H1 (cell line): Measurements from ENCODE around the gene SAT1. TPM values are rescaled to one million over a fixed set of nuclear protein-coding genes. Genes with fewer than 3 reads are reported as not detected.

Experiments used
- CTCF ChIA-PET: fragments of 300-600 bp; sonication (Branson Sonifier 250); formaldehyde crosslinking; loops from one replicate; lab custom pipeline; 2021; ENCODE audit not compliant: partially characterized antibody; lab: Charles Lee
- POLR2A ChIA-PET: fragments of 300-600 bp; sonication (Branson Sonifier 250); formaldehyde crosslinking; loops from one replicate; lab custom pipeline; 2021; ENCODE audit warnings: inconsistent platforms; ENCODE audit not compliant: partially characterized antibody; lab: Charles Lee
- DNase-seq, 2 experiments: peaks; one replicate each; pipeline versions ENCODE4 v3.0.0 to v3.0.0-alpha.2; 2010 to 2022; ENCODE audit warnings: low spot score in 2 of 2, low read depth in 1 of 2, mixed read lengths in 1 of 2
- FAIRE-seq: peaks from 2 replicates; lab custom pipeline; 2011; peaks lifted over from hg19 to GRCh38; lab: Jason Lieb, UNC
- H2AFZ ChIP-seq: 2 replicates; pipeline ENCODE4 v1.8.1; 2012; ENCODE audit warnings: low read length, inconsistent platforms
- H2AK5ac ChIP-seq: 2 replicates; pipeline ENCODE4 v1.6.1; 2013; ENCODE audit warnings: low read depth, low read length
- H2BK120ac ChIP-seq: replicated peaks from 2 replicates; pipeline ENCODE3; 2013; ENCODE audit warnings: low read depth, low read length, inconsistent platforms
- H2BK12ac ChIP-seq: 2 replicates; pipeline ENCODE4 v1.6.1; 2013; ENCODE audit warnings: low read depth, low read length
- H2BK15ac ChIP-seq: 2 replicates; pipeline ENCODE4 v1.6.1; 2013; ENCODE audit warnings: low read length
- H2BK20ac ChIP-seq: 2 replicates; pipeline ENCODE4 v1.6.1; 2013; ENCODE audit warnings: low read length
- H2BK5ac ChIP-seq: 2 replicates; pipeline ENCODE4 v1.6.1; 2013; ENCODE audit warnings: low read depth, low read length
- H3K14ac ChIP-seq: 2 replicates; pipeline ENCODE4 v1.6.1; 2013; ENCODE audit warnings: inconsistent platforms; ENCODE audit not compliant: insufficient read length
- H3K18ac ChIP-seq: 2 replicates; pipeline ENCODE4 v1.6.1; 2013; ENCODE audit warnings: low read length; ENCODE audit errors: extremely low read depth
- H3K23ac ChIP-seq: 2 replicates; pipeline ENCODE4 v1.6.1; 2013; ENCODE audit warnings: inconsistent platforms; ENCODE audit not compliant: insufficient read length
- H3K23me2 ChIP-seq: 2 replicates; pipeline ENCODE4 v1.6.1; 2013; ENCODE audit warnings: low read depth, low read length
- H3K27ac ChIP-seq: 2 replicates; pipeline ENCODE4 v1.6.1; 2011; ENCODE audit warnings: low read depth, low read length, inconsistent platforms
- H3K27me3 ChIP-seq, 4 experiments: replicated peaks in 1 of 4; 1 replicate in 1 of 4; 2 replicates in 3 of 4; pipeline versions ENCODE4 v1.6.1 to v1.8.1; 2011 to 2013; ENCODE audit warnings: low read length in 3 of 4, mild to moderate bottlenecking in 3 of 4, inconsistent platforms in 2 of 4, mixed read lengths in 2 of 4, moderate library complexity in 1 of 4; ENCODE audit not compliant: control insufficient read depth in 3 of 4, insufficient read depth in 3 of 4; ENCODE audit errors: extremely low read depth in 1 of 4
- H3K36me3 ChIP-seq, 4 experiments: 2 replicates each; pipeline versions ENCODE4 v1.6.1 to v1.8.1; 2011 to 2013; ENCODE audit warnings: mild to moderate bottlenecking in 4 of 4, low read length in 3 of 4, moderate library complexity in 2 of 4, control low read depth in 1 of 4, inconsistent platforms in 1 of 4; ENCODE audit not compliant: insufficient read depth in 4 of 4, control insufficient read depth in 2 of 4
- H3K4ac ChIP-seq: replicated peaks from 2 replicates; pipeline ENCODE3; 2013; ENCODE audit warnings: low read length, low read depth, mixed read lengths, inconsistent platforms; ENCODE audit not compliant: insufficient read length
- H3K4me1 ChIP-seq, 4 experiments: replicated peaks in 1 of 4; 1 replicate in 1 of 4; 2 replicates in 3 of 4; pipeline versions ENCODE4 v1.6.1 to v1.8.1; 2011 to 2013; ENCODE audit warnings: low read length in 3 of 4, inconsistent platforms in 2 of 4, mixed read lengths in 1 of 4; ENCODE audit not compliant: insufficient read depth in 4 of 4, control insufficient read depth in 3 of 4
- H3K4me2 ChIP-seq, 2 experiments: 2 replicates each; pipeline versions ENCODE4 v1.6.1 to v1.8.1; 2011 to 2013; ENCODE audit warnings: low read depth in 2 of 2, low read length in 2 of 2, control low read depth in 1 of 2, inconsistent platforms in 1 of 2, mild to moderate bottlenecking in 1 of 2; ENCODE audit not compliant: insufficient read depth in 1 of 2
- H3K4me3 ChIP-seq, 4 experiments: fragments of 200-600, 300-600 bp in 1 of 4; sonication (generic), shearing (Covaris generic), sonication (Bioruptor Twin) in 1 of 4; 2 replicates each; pipeline versions ENCODE4 v1.5.1 to v1.8.1; 2011 to 2016; ENCODE audit warnings: low read length in 4 of 4, low read depth in 3 of 4, control low read depth in 2 of 4, inconsistent platforms in 2 of 4, mild to moderate bottlenecking in 2 of 4, mixed read lengths in 1 of 4, moderate library complexity in 1 of 4; ENCODE audit not compliant: insufficient read depth in 2 of 4; ENCODE audit errors: extremely low read depth in 1 of 4
- H3K56ac ChIP-seq: replicated peaks from 2 replicates; pipeline ENCODE3; 2013; ENCODE audit warnings: low read depth, mild to moderate bottlenecking, mixed read lengths, low read length, inconsistent platforms; ENCODE audit not compliant: insufficient read length
- H3K79me1 ChIP-seq: 2 replicates; pipeline ENCODE4 v1.6.1; 2013; ENCODE audit warnings: low read depth, low read length, control low read depth
- H3K79me2 ChIP-seq, 2 experiments: 2 replicates each; pipeline versions ENCODE4 v1.6.1 to v1.8.1; 2012 to 2013; ENCODE audit warnings: low read length in 2 of 2, mild to moderate bottlenecking in 2 of 2, inconsistent platforms in 1 of 2; ENCODE audit not compliant: insufficient read depth in 2 of 2, control insufficient read depth in 1 of 2
- H3K9ac ChIP-seq, 4 experiments: replicated peaks in 1 of 4; 1 replicate in 1 of 4; 2 replicates in 3 of 4; pipeline versions ENCODE4 v1.6.1 to v1.8.1; 2011 to 2013; ENCODE audit warnings: low read depth in 3 of 4, low read length in 3 of 4, control low read depth in 2 of 4, mild to moderate bottlenecking in 2 of 4, moderate library complexity in 2 of 4, inconsistent platforms in 1 of 4; ENCODE audit errors: extremely low read depth in 1 of 4
- H3K9me3 ChIP-seq, 2 experiments: 2 replicates each; pipeline versions ENCODE4 v1.6.1 to v1.8.1; 2012 to 2013; ENCODE audit warnings: mild to moderate bottlenecking in 2 of 2, moderate library complexity in 2 of 2, control low read depth in 1 of 2, inconsistent platforms in 1 of 2, low read depth in 1 of 2, low read length in 1 of 2, mixed read lengths in 1 of 2; ENCODE audit not compliant: insufficient read depth in 2 of 2
- H4K20me1 ChIP-seq, 2 experiments: replicated peaks in 1 of 2; 2 replicates each; pipeline versions ENCODE3 to v1.8.1; 2011 to 2013; ENCODE audit warnings: inconsistent platforms in 2 of 2, low read length in 2 of 2, mild to moderate bottlenecking in 1 of 2; ENCODE audit not compliant: insufficient read depth in 2 of 2, control insufficient read depth in 1 of 2
- H4K5ac ChIP-seq: 2 replicates; pipeline ENCODE4 v1.6.1; 2013; ENCODE audit warnings: low read length, low read depth, mixed read lengths, inconsistent platforms; ENCODE audit not compliant: insufficient read length
- H4K8ac ChIP-seq: 2 replicates; pipeline ENCODE4 v1.8.0; 2013; ENCODE audit warnings: mild to moderate bottlenecking, moderate library complexity, low read length, inconsistent platforms; ENCODE audit not compliant: insufficient read depth; ENCODE audit errors: extremely low read depth
- H4K91ac ChIP-seq: replicated peaks from 2 replicates; pipeline ENCODE3; 2013; ENCODE audit warnings: low read length, mixed read lengths, inconsistent platforms; ENCODE audit not compliant: insufficient read length
- ASH2L ChIP-seq: fragments of 200-600, 300-600 bp; sonication (generic); IDR thresholded peaks from one replicate; pipeline ENCODE4 v1.7.1; 2017; ENCODE audit warnings: low read length
- HDAC2 ChIP-seq, 2 experiments: fragments of 300-600 bp in 1 of 2; sonication (generic) in 1 of 2; IDR thresholded peaks; 2 replicates each; pipeline ENCODE4 v1.6.1; 2011 to 2012; ENCODE audit warnings: low read depth in 2 of 2, low read length in 2 of 2, mild to moderate bottlenecking in 2 of 2, moderate library complexity in 2 of 2, borderline replicate concordance in 1 of 2, inconsistent platforms in 1 of 2
- HDAC6 ChIP-seq: IDR thresholded peaks from one replicate; pipeline ENCODE4 v1.7.1; 2012; ENCODE audit warnings: low read depth, mild to moderate bottlenecking, inconsistent platforms, low read length, moderate library complexity
- WGBS, 2 experiments: shearing (Covaris generic) in 1 of 2; methylation state at CpG; one replicate each; pipeline versions ENCODE4 v1.1.6 to v1.1.7; 2013 to 2015; ENCODE audit warnings: low lambda C conversion rate in 2 of 2, mixed read lengths in 2 of 2, inconsistent platforms in 1 of 2, low coverage in 1 of 2, missing lambda C conversion rate in 1 of 2; ENCODE audit not compliant: insufficient replicate concordance in 2 of 2, insufficient coverage in 1 of 2, insufficient read length in 1 of 2; ENCODE audit errors: extremely low coverage in 1 of 2, missing lambda C conversion rate in 1 of 2; 5-methylcytosine and 5-hydroxymethylcytosine counted together
- polyA plus RNA-seq, 7 experiments: library from polyadenylated mRNA; depleted of rRNA in 3 of 7; stranded (reverse) in 5 of 7; unstranded in 2 of 7; fragments of >200 nt in 5 of 7; fragments of 200-250 nt in 2 of 7; gene quantifications; 1 replicate in 5 of 7; 2 replicates in 1 of 7; 4 replicates in 1 of 7; pipeline versions ENCODE4 v1.2.1 to v1.2.3, GENCODE V29; 2011 to 2013; ENCODE audit warnings: missing spikeins in 2 of 7, mixed read lengths in 2 of 7
- total RNA-seq: library from RNA; stranded (reverse); fragmentation: NEBNext Ultra II Directional; extraction: Animal tissue kit (Norgen Biotek cat#: 25700); gene quantifications from 2 replicates; pipeline ENCODE4 v1.2.1, GENCODE V29; 2021
- TF ChIP-seq, protein P1 (sequence below), 3 experiments: IDR thresholded peaks; 1 replicate in 2 of 3; 2 replicates in 1 of 3; pipeline versions ENCODE4 v1.5.1 to v1.6.1; 2011; ENCODE audit warnings: low read length in 3 of 3, mild to moderate bottlenecking in 3 of 3, inconsistent platforms in 2 of 3, low read depth in 1 of 3, moderate library complexity in 1 of 3; ENCODE audit not compliant: insufficient read depth in 1 of 3; ENCODE audit errors: control extremely low read depth in 1 of 3
- TF ChIP-seq, protein P2 (sequence below): IDR thresholded peaks from 2 replicates; pipeline ENCODE4 v1.6.1; 2011; ENCODE audit warnings: low read length, improper control_type of control experiment

Gene SAT1
- total and polyA plus RNA-seq, 2 of the 8 experiments (the other 6 are each of a cell fraction or from before 2014, with no cell fraction given), result 29.2 to 36.8 TPM

DNA sequence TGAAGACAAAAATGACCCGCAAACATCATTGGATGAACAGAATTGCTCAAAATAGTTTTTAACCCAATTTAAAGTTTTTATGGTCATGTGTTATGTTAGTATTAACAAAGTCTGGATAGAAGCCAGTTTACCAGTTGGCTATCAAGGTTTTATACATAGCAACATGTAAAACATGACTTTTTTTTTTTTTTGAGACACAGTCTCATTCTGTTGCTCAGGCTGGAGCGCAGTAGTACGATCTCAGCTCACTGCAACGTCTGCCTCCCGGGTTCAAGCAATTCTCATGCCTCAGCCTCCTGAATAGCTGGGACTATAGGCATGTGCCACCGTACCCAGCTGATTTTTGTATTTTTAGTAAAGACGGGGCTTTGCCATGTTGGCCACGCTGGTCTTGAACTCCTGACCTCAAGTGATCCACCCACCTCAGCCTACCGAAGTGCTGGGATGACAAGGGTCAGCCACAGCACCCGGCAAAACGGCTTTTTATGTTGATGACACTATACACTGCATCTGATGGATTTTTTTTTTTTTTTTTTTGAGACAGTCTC is 3.4 kb downstream of the SAT1 start:
- Histone ChIP-seq H2BK15ac (no peak overlapping the region), H3K14ac (no peak overlapping the region), H3K9ac (no peak overlapping the region), H3K27ac (no peak overlapping the region), H3K36me3 (peaks cover 0 to 8% (median 0%) of the 10 kb centered on the region in 4 experiments; a peak in 1 of 8 replicates), H3K4ac (no peak overlapping the region), H4K20me1 (no peaks in the 10 kb centered on the region), H4K5ac (no peak overlapping the region), H2AK5ac (no peak overlapping the region), H4K91ac (no peak overlapping the region), H3K4me1 (no peaks in the 10 kb centered on the region), H4K8ac (no peak overlapping the region), H3K79me1 (no peaks in the 10 kb centered on the region), H2AFZ (no peak overlapping the region), H3K79me2 (no peaks in the 10 kb centered on the region), H2BK20ac (no peak overlapping the region), H3K18ac (no peak overlapping the region), H3K23ac (no peak overlapping the region), H3K4me2 (no peak overlapping the region), H3K27me3 (no peaks in the 10 kb centered on the region), H2BK120ac (no peak overlapping the region), H3K56ac (no peak overlapping the region), H3K9me3 (no peaks in the 10 kb centered on the region), H2BK12ac (no peak overlapping the region), H3K23me2 (peaks cover 3% of the 10 kb centered on the region; the same call in 1 of the 2 replicates), H2BK5ac (no peak overlapping the region), H3K4me3 (no peak overlapping the region)
- TF ChIP-seq HDAC6 (no peak), ASH2L (no peak), HDAC2 (IDR thresholded peaks at IDR 0.05; ENCODE audit: borderline replicate concordance in 1 of 2, low read depth in 2 of 2, low read length in 2 of 2) (no peak)
- TF ChIP-seq, protein P1, sequence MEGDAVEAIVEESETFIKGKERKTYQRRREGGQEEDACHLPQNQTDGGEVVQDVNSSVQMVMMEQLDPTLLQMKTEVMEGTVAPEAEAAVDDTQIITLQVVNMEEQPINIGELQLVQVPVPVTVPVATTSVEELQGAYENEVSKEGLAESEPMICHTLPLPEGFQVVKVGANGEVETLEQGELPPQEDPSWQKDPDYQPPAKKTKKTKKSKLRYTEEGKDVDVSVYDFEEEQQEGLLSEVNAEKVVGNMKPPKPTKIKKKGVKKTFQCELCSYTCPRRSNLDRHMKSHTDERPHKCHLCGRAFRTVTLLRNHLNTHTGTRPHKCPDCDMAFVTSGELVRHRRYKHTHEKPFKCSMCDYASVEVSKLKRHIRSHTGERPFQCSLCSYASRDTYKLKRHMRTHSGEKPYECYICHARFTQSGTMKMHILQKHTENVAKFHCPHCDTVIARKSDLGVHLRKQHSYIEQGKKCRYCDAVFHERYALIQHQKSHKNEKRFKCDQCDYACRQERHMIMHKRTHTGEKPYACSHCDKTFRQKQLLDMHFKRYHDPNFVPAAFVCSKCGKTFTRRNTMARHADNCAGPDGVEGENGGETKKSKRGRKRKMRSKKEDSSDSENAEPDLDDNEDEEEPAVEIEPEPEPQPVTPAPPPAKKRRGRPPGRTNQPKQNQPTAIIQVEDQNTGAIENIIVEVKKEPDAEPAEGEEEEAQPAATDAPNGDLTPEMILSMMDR (IDR thresholded peaks at IDR 0.05; ENCODE audit: control extremely low read depth in 1 of 3, insufficient read depth in 1 of 3, low read depth in 1 of 3, low read length in 3 of 3), result no peak
- TF ChIP-seq, protein P2, sequence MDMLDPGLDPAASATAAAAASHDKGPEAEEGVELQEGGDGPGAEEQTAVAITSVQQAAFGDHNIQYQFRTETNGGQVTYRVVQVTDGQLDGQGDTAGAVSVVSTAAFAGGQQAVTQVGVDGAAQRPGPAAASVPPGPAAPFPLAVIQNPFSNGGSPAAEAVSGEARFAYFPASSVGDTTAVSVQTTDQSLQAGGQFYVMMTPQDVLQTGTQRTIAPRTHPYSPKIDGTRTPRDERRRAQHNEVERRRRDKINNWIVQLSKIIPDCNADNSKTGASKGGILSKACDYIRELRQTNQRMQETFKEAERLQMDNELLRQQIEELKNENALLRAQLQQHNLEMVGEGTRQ, result no peak
- POLR2A ChIA-PET, result no interaction called here
- CTCF ChIA-PET, result interaction anchor here (1.2 kb wide), 1 partner anchor 10 kb away, joined by 3 read pairs; no protein-coding TSS in a partner anchor
- no peak for FAIRE-seq
- DNase-seq, result no peak
- 88% methylated on average over 10 of the region's 11 CpGs; no CpG with 5 or more reads in 1 of the 2 experiments for WGBS, 2 experiments
